Choroid plexus epithelial cell (primary cell): ENCODE measurements around the gene DUSP15.
A peak's percentile ranks its signal among the peaks of the same experiment; 100 is the strongest.
"Not testable (repeated sequence)": the region's sequence is repeated elsewhere in the genome, so short reads cannot be mapped to it uniquely, and the experiment has no call there.

ENCODE experiments used
- DNase-seq: peaks from one replicate; pipeline ENCODE4 v3.0.0-alpha.2; 2010; ENCODE audit warnings: low read depth
- H3K4me3 ChIP-seq: 2 replicates; pipeline ENCODE4 v1.5.1; 2011; ENCODE audit warnings: low read depth, mild to moderate bottlenecking, control low read depth, low read length, moderate library complexity
- CTCF ChIP-seq: conservative IDR thresholded peaks from 2 replicates; pipeline ENCODE4 v1.5.1; 2011; ENCODE audit warnings: low read depth, mild to moderate bottlenecking, control low read depth, inconsistent platforms, low read length, moderate library complexity

DUSP15 gene

DNA sequence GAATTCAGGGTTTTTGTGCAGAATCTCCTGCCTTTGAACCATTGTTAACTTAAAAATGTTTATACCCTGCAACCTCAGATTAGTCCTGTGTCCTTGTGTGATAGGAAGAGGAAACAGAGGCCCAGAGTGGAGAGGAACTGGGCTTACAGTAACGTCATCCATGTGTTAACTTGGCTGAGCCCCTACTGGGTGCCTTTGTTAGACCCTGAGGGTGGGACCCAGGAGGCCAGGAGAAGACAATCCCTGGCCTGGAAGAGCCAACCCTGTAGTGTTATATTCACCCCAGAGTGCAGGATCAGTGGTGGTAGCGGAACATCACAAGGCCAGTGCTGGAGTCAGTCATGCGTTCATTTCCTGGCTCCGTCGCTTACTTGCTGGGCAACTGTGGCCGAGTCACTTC is 40.6 kb downstream of the DUSP15 start:
- no peak overlapping the region for H3K4me3 ChIP-seq
- DNase-seq = no peak
- TF ChIP-seq CTCF = no peak

DNA sequence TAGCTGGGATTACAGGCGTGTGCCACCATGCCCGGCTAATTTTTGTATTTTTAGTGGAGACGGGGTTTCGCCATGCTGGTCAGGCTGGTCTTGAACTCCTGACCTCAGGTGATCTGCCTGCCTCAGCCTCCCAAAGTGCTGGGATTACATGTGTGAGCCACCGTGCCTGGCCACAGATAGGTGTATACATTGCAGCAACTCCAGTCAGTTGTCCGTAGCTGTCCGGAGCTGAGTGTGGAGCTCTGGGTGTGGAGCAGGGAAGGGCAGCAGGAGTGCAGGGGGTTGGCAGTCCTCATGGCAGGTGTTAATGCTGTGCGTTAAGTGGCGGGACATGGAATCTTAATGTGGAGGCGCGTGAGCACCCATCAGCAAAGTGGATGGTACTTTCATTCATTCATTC is 42.3 kb downstream of the DUSP15 start:
- DNase-seq, H3K4me3 ChIP-seq: not testable (repeated sequence)

DNA sequence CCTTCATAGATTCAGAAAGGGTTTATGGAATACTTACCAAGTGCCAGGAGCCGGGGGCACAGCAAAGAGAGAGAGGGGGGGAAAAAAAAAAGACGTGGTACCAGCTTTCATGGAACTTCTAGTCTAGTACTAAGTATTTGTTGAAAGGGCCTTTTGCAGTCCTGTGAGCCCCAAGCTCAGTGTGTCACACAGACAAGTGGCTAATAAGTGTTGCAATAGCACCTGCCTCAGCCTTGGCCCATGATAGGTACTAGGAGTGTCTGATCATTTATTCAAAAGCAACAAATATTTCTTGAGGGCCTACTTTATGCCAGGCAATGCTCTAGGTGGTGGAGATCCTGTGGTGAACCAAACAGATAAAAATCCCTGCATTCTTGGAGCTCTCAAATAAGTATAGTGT is 43.3 kb downstream of the DUSP15 start:
- DNase-seq = no peak
- no peak for TF ChIP-seq CTCF

GRCh38 chr20:31826074-31826473 is 44.3 kb downstream of the DUSP15 start:
- DNase-seq = no peak
- H3K4me3 ChIP-seq = no peak overlapping the region
- TF ChIP-seq CTCF = no peak

More for the DNA sequence above, 43.3 kb downstream of the DUSP15 start:
- H3K4me3 ChIP-seq = no peak overlapping the region

DNA sequence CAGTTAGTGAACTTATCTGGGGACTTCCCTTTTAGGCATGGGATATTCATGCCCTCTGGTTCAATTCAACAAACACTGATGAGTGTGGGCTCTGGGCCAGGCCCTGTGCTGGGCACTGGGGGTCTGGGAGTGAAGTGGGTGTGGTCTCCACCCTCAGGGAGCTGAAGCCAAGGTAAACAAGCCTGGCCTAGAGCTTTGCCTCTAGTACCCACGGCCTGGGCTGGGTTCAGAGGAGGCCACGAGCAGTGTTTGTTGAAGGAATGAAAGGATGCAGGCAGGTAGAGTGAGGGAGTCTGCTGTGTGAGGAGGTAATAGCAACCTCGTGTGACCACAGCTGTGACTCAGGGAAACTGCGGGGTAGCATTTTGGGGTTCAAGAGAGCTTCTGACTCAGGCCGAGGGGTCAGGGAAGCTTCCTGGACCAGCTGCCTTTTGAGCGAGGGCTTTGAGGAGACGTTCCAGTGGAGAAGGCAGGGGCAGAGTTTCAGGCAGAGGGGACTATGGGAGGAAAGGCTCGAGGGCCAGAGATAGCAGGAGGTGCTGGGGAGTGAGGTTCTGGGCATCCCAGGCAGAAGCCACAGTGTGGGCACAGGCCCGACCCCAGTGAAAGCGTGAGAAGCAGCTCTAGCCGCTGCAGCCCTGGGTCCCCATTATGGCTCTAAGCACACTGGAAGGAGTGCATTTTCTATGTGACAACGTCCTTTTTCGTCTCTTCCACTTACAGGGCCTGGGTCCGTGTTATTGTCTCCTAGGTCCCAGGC is 45.6 kb downstream of the DUSP15 start:
- DNase-seq = no peak
- TF ChIP-seq CTCF = no peak

DNA sequence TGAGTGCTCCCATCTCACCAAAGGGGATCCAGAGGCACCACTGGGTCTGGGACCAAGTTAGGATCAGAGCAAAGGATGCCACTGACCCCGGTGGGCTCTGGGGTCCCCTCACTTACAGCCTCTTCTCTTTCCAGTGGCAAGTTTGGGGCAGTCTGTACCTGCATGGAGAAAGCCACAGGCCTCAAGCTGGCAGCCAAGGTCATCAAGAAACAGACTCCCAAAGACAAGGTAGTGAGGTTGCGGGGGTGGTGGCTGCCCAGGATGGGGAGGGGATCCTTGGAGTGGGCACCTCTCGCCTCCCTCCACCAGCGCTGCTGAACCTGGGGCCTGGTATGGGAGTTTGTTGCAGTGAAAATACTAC is 46.2 kb downstream of the DUSP15 start:
- H3K4me3 ChIP-seq = no peak overlapping the region
- no peak for DNase-seq
- no peak for TF ChIP-seq CTCF

More for the DNA sequence above, 45.6 kb downstream of the DUSP15 start:
- H3K4me3 ChIP-seq = no peak overlapping the region

GRCh38 chr20:31823360-31824124 is 46.8 kb downstream of the DUSP15 start:
- peak; percentile 23 for TF ChIP-seq CTCF

More at GRCh38 chr20:31823360-31824124, 46.8 kb downstream of the DUSP15 start:
- no peak overlapping the region for H3K4me3 ChIP-seq
- DNase-seq = peak; percentile 54
